Nucleus accumbens (tissue), 56 donors: Measurements from ENCODE around the gene PAQR8.
"Not testable (repeated sequence)": the region's sequence is repeated elsewhere in the genome, so short reads cannot be mapped to it uniquely, and the experiment has no call there.

Source experiments
- DNase-seq, 56 donors: peaks; one replicate each; lab custom pipeline; 2025; lab: John Stamatoyannopoulos, UW

Gene PAQR8

GRCh38 chr6:52375780-52376556 is 14.0 kb downstream of the PAQR8 start:
- peak in 11 of 56 donors; percentile 9 to 30 (median 16) for DNase-seq

DNA sequence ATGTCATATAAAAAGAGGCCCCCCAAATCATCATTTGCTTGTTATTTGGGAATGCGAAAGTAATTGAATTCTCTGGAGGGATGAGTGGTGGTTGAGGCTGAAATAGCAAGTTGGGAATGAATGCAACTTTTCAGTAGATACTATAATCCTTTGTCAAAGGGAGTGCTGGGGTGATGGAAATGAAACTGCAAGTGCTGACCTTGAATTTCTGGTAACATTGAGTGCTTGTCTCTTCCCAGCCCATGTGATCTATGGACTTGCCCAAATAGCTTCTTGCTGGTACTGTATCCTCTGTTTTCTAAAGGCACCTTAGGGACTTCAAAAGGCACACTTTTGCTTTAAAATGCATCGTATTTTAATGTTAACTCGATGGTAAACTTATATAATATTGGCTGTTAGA is 14.8 kb downstream of the PAQR8 start:
- peak in 18 of 56 donors; percentile 9 to 44 (median 22) for DNase-seq

DNA sequence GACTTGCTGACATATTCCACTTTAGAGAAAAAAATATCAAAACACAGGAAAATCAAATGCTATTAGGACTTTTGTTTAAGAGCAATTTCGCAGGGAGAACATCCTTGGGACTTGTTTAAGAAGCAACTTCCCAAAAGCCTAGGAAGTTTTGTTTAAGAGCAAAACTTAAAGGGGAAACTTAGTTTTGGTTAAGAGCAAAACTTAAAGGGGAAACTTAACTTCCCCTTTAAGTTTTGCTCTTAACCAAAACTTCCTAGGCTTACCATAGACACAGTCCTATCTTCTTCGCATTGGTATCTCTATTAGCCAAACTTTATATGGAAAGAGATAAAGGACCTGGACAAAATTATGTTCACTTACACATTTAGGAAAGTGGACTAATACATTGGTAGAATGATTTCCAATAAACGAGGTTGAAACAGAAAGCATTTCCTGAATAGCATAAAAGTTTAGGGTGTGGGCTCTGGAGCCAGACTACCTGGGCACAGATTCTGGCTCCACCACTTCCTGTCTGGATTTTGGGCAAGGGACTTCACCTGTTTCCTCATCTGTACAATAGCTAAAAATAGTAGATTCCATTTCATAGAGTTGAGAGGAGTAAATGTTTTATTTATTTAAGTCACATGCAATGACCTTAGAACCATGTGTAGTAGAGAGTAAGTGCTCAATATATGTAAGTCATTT is 15.7 kb downstream of the PAQR8 start:
- no peak for DNase-seq

- no peak for DNase-seq
Measured at GRCh38 chr6:52381249-52381648, 19.3 kb downstream of the PAQR8 start.

GRCh38 chr6:52384145-52384766 is 22.3 kb downstream of the PAQR8 start:
- DNase-seq = no peak

GRCh38 chr6:52385074-52385473 is 23.1 kb downstream of the PAQR8 start:
- DNase-seq = no peak

DNA sequence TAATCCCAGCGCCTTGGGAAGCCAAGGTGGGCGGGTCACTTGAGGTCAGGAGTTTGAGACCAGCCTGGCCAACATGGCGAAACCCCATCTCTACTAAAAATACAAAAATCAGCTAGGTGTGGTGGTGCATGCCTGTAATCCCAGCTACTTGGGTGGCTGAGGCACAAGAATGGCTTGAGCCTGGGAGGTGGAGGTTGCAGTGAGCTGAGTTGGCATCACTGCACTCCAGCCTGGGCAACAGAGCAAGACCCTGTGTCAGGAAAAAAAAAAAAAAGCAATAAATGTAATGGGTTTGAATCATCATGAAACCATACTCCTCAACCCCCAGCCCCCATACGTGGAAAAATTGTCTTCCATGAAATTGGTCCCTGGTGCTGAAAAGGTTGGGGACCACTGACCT is 26.2 kb downstream of the PAQR8 start:
- DNase-seq = not testable (repeated sequence)

DNA sequence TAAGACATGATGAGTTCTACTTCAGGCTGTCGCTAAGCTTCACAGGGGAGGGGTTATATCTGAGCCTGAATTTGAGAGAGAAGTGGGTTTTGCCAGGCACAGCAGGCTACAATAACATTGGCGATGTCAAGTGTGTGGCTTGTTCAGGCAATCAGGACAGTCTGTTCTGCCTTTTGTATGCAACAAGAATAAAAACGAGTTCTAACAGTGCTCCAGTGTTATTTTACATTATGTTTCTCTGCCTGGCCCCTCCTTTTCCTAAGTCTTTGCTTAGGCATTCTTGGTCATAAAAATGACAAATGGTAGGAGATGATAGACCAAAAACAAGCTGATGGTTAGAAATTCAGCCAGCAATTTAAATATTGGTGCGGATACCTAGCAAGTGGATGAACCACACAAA is 26.8 kb downstream of the PAQR8 start:
- DNase-seq = peak in 28 of 56 donors; percentile 7 to 56 (median 26)

DNA sequence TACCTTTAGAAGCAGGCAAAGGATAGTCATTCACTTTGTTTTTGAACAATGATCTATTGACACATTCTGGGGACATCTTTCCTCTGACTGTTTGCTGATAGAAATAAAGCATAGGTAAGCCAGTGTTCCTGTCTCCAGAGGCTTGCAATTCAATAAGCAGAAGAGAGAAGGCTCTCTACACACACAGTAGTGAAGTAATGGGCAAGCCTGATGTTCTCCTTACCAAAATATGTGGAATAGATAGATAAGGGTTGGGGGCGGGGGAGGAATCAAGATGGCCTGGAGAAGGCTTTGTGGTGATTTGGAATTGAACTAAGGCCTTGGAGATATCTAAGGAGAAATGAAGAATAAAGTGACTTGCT is 27.3 kb downstream of the PAQR8 start:
- no peak for DNase-seq

- peak in 6 of 56 donors; percentile 5 to 27 (median 13) for DNase-seq
Measured at GRCh38 chr6:52389626-52390360, 27.8 kb downstream of the PAQR8 start.

DNA sequence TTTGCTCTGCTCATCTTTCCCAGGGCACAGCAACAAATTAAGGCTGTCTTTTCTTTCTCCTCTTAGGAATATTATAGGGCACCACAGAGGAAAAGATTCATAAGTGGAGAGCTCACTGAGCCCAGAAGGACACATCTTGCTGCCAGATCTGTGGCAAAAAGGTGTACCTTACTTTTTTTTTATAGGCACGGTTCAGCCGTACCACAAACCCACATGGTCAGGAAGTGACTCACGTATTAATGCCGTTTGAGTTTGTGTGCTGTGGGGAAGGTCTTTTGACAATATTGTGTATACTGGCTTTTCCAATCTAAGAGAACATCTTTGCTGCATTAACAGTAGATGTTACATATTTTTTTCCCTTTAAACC is 28.4 kb downstream of the PAQR8 start:
- no peak for DNase-seq

GRCh38 chr6:52391599-52391998 is 29.6 kb downstream of the PAQR8 start:
- peak in 4 of 56 donors; percentile 12 to 37 (median 18) for DNase-seq

- DNase-seq = no peak
Measured at GRCh38 chr6:52392944-52393343, 31.0 kb downstream of the PAQR8 start.

DNA sequence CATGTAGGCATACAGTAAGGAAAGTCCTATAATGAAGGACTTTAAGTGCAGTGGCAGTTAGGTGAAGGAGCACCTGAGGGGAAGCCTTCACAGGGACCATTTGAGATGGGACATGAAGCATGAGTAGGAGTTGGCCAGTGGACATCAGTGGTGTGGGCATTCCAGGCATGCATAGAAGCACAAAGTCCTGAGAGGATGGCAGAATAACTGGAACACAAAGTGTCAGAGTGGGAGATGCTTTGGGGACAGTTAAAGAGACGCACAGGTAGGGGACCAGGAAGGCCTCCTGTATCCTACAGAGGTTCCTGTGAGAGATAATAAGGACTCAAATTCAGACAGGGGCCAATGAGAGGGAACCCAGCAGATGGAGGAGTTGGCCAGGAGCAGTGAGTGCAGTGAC is 31.8 kb downstream of the PAQR8 start:
- DNase-seq = no peak

DNA sequence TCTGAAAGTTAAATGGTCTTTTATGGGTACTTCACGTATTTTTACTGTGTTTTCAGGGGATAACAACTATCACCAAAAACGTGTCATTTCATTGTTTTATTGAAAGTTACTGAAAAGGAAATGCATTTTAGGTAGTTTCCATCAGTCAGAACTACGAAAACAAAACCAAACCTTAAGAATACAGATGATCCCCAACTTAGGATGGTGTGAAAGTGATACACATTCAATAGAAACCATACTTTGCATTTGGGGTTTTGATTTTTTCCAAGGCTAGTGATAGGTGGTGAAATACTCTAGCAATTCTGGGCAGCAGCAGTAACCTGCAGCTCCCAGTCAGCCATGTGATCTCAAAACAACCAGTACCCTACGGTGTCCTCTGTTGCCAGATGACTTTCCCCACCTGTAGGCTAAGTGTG is 32.3 kb downstream of the PAQR8 start:
- no peak for DNase-seq

GRCh38 chr6:52395969-52396368 is 34.0 kb downstream of the PAQR8 start:
- no peak for DNase-seq

GRCh38 chr6:52399511-52400312 is 37.8 kb downstream of the PAQR8 start:
- peak in 24 of 56 donors; percentile 6 to 64 (median 28) for DNase-seq

GRCh38 chr6:52400313-52401041 is 38.5 kb downstream of the PAQR8 start:
- no peak for DNase-seq

DNA sequence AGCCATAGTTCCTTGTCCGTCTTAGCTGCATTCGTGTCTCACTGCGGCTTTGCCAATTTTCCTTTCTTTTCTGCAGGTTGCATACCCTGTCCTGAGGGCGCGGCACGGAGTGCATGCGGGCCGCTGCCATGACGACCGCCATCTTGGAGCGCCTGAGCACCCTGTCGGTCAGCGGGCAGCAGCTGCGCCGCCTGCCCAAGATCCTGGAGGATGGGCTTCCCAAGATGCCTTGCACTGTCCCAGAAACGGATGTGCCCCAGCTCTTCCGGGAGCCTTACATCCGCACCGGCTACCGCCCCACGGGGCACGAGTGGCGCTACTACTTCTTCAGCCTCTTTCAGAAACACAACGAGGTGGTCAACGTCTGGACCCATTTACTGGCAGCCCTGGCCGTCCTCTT is 41.1 kb downstream of the PAQR8 start:
- no peak for DNase-seq
